ENCODE data around the gene DAG1.
"Not testable (repeated sequence)": the region's sequence is repeated elsewhere in the genome, so short reads cannot be mapped to it uniquely, and the experiment has no call there.

DAG1 gene

DNA sequence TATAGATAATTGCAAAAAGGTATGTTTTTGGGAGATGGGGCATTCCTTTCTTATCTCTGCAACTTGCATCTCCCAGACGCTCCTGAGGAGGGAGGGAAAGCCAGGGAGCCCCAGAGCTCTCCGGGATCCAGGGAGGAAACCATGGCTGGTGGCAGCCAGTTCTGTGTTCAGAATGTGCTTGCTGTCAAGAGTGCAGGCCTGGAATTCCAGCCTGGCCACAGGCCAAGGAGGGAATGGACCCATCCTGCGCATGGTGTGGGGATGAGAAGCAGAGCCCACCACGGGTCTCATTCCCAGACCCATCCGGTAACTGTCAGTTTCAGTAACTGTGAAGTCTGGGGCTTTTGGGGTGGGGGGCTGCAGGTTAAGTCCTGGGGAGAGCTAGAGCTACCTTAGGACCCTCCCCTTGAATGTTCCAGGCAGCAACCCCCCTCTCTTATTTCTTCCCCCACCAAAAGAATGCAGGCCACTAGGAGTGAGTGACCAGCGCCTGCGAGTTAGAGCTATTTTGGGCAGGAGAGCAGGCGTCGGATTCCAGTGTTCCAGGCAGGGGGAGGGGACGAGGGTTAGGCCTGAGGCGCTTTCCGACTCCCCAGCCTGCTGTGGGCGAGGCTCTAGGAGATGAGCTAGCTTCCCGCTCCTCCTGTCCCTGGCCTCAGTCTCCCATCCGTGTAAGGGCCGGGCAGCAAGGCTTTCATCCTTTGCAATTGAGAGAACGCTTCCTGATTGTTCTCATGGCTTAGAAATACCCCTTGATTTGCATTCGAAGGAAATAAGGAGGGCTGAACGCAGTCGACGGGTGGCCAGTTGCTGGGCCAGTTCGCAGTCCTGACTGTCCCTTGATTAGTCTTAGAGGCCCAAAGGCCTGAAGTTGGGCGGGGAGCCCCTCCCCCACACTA, 781 bp upstream of the DAG1 start:
- in situ Hi-C loops (cut with HindIII; ENCODE audit: low sequenced_read_pairs), result no loop called here

DNA sequence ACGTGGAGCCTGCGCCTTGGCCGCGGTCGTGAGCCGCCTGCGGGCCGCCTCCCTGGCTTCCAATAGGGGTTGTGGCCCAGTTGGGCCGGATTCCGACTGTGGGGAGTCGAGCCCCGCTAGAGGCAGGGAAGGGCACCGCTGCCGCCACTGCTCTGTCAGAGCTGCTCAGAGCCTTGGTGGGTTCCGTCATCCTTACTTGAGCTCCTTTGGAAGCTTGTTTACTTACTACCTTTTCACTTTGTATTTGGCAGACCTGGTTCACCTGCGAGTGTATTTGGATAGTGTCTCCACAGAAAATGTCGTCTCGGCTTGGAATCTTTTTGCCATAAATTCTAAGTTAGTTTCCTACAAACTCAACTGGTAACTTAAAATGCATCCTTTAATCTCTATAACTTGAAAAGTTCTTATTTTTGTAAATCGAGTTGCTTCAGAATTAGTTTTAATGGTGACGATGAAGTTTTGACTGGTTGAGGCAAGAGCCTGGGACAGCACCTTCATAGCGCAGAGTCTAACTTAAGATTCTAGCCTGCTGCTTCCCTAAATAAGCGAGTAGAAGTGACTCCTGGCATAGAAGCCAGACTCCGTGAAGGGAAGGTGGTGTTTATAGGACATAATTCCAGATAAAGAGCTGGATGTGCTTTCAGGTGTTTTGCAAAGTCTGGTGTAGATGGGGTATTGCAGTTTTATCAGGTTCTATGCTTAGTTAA, 800 bp downstream of the DAG1 start:
- in situ Hi-C loops (cut with HindIII; ENCODE audit: low sequenced_read_pairs), result no loop called here

DNA sequence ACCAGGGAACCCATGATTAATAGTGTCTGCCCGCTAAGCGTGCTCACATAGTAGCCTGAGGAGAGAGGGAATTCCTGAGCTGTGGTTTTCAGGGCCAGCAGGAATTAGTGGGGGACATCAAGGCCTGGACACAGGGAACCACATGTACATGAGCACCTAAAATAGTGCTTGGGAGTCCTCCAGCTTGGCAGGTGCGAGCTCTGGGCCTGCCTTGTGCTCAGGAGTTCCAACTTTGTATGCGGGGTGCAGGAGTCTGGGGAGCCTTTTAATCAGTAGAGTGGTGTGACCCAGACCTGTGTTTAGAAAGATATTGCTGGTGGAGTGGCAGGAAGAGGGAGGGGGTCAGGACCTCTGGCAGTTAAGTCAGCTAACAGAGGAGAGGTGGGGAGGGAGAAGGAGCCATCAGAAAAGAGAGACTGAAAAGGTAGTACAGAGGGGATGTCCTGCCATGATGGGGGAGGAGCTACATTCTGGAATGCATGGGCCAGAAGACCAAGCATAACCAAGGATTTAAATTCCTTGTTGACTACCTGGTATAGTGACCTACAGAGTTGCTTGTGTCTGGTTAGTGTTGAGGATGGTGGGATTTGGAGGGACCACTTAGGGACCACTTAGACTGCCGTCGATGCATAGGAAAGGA, 1.9 kb downstream of the DAG1 start:
- in situ Hi-C loops (cut with HindIII; ENCODE audit: low sequenced_read_pairs), result no loop called here

DNA sequence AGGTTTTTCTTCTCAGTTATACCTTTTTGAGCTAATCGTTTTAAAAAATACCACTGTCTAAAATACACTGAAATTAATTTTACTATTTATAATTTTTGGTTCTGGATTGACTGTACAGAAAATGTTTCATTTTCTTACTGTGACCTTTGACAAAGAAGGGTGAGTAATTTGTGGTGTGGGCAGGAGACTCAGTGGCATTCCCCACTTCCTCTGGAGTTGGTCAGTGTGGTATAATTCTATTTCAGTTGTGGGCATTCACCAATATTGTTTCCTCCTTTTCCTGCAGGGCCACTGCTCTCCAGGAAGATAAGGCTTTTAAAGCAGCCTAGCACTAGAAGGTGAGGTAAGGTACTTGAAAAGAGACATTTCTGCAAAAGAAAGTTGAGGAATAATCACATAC, 6.5 kb downstream of the DAG1 start:
- in situ Hi-C loops (cut with HindIII; ENCODE audit: low sequenced_read_pairs), result no loop called here

DNA sequence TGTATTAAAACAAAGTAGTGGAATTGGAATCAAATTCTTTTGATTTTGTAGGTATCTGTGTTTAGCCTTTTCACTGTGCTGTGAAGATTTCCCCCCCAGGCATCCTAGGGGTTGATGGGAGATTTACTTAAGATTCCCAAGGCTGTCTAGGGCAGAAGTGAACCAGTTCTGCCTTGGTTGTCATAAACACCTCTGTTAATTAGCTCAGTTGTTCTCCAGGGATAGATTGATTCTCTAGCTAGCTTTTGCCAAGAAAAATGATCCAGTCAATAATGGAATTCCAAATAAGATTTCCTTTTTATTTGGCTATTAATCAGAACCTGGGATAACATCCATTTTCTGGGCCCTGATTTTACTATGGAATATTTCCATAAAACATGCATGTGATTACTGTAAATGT, 12.7 kb downstream of the DAG1 start:
- in situ Hi-C loops (cut with HindIII; ENCODE audit: low sequenced_read_pairs), result no loop called here

DNA sequence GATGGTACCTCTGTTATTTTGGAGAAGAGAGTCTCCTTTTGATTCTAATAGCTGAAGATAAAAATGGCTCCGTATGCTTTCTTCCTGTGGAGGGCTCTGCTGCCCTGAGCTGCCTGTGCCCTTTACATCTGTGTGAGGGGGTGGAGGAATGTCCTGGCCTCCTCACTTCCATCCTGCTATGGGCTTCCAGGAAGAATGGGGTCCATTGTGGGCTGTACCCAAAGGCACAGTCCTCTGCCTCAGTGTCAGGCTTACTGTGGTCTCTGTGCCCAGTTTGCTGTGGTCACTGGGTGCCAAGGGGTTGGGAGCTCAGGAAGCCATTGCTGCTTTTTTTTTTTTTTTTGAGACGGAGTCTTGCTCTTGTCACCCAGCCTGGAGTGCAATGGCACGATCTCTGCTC, 14.4 kb downstream of the DAG1 start:
- in situ Hi-C loops (cut with HindIII; ENCODE audit: low sequenced_read_pairs), result no loop called here

DNA sequence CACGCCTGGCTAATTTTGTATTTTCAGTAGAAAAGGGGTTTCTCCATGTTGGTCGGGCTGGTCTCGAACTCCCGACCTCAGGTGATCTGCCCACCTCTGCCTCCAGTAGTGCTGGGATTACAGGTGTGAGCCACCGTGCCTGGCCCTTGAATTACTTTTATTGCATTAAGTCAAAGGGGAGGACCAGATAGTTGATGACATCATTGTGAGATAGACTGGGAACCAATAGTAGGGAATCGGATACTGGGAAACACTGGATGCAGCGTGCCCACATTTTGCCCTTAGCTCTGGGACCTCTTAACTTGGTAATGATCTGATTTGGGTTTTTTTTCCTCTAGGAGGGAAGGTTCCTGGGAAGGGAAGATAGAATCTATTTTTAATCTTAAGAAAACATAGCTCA, 19.2 kb downstream of the DAG1 start:
- in situ Hi-C loops (cut with HindIII; ENCODE audit: low sequenced_read_pairs), result no loop called here

DNA sequence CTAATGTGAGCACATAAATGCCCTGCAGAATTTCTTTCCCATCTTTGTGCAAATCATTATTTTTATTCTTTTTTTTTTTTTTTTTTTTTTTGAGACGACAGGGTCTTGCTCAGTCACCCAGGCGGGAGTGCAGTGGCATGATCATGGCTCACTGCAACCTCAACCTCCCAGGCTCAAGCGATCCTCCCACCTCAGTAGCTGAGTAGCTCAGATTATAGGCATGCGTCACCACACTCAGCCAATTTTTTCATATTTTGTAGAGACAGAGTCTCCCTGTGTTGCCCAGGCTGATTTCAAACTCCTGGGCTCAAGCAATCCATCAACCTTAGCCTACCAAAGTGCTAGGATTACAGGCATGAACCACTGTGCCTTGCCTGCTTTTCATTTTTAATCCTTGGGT, 22.9 kb downstream of the DAG1 start:
- in situ Hi-C loops (cut with HindIII; ENCODE audit: low sequenced_read_pairs), result no loop called here

DNA sequence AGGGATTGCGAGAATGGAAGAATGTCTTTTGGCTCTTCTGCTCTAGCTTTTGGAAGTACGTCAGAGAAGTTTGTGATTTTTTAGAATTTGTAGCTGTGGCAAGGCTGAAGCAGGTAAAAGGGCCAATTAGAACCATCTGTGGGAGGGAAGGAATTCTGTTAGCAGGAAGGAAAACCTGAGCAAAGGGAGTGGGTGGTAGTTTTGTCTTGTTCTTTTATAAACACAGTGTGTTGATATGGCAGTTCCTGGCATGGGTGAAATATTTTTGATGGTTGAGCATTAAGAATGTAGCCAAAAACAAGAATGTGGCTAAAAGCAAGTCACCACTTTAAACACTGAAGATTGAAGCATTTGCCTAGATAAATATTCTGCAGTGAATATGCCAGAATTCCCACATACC, 23.8 kb downstream of the DAG1 start:
- in situ Hi-C loops (cut with HindIII; ENCODE audit: low sequenced_read_pairs), result no loop called here

DNA sequence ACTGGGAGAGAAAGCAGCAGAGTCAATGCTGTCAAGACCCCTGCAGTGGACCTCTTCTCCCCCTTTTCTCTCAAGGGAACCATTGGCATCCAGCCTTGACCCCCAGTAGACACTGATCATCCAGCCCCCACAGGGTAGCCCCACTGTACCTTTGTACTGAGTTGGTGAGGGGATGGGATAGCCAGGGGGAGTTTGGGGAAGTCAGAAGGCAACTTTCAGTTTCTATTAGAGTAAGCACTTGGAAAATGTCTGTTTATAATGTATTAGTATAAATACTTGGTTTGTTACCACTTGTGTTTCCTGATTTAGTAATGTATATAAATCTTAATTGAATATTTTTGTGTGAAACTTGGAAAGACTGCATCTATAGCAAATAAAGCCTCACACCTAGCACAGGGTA, 25.0 kb downstream of the DAG1 start:
- in situ Hi-C loops (cut with HindIII; ENCODE audit: low sequenced_read_pairs), result no loop called here

DNA sequence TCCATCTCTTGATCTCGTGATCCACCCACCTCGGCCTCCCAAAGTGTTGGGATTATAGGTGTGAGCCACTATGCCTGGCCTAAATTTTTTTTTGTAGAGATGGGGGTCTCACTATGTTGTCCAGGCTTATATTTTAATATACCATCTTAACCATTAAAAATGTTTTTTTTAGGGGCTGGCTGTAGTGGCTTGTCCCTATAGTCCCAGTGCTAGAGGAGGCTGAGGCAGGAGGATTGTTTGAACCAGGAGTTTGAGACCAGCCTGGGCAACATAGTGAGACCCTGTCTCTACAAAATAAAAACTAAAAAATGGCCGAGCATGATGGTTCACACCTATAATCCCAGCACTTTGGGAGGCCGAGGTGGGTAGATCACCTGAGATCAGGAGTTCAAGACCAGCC, 26.8 kb downstream of the DAG1 start:
- in situ Hi-C loops (cut with HindIII; ENCODE audit: low sequenced_read_pairs), result not testable (repeated sequence)

DNA sequence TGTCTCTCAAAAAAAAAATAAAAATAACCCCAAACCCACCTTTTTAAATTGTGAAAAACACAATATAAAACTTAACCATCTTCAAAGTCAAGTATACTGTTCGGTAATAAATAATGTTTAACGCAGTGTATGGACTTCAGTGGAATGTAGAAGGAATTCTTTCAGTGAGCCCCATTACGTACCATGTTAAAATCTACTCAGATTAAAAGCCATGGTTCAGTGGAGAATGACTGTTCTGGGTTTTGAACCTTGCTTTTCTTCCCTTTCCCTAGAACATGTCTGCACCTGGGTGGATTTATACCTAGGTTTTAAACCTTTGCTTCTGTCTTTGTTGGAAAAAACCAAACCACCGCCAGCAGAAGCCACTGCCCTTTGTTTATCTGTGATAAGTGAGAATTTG, 27.5 kb downstream of the DAG1 start:
- in situ Hi-C loops (cut with HindIII; ENCODE audit: low sequenced_read_pairs), result no loop called here

DNA sequence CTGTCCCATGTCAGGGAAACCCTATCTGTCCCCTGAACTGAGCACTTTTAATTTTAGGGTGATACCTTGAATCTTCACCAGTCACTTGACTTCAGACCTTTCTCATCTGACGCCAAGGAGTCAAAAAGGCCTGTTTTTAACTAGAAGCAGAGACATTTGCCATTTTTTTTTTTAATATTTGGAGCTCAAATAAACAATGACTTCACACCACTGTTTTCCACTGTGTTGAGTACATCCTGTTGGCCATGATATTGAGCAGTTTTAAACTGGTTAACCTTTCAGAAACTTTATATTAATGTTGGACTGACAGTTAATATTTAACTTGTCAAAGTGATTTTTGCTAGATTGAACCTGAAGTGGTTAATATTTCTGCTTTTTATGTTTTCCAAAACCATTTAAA, 28.2 kb downstream of the DAG1 start:
- in situ Hi-C loops (cut with HindIII; ENCODE audit: low sequenced_read_pairs), result no loop called here

DNA sequence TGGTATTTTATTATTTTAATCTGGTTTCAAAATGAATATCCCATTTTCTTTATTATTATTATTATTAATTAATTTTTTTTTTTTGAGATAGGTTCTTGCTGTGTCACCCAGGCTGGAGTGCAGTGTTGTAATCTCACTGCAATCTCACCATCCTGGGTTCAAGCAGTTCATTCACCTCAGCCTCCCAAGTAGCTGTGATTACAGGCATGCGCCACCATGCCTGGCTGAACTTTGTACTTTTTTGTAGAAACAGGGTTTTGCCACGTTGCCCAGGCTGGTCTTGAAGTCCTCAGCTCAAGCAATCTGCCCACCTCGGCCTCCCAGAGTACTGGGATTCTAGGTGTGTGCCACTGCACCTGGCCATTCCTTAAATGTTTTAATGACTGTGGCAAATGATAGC, 28.6 kb downstream of the DAG1 start:
- in situ Hi-C loops (cut with HindIII; ENCODE audit: low sequenced_read_pairs), result no loop called here

DNA sequence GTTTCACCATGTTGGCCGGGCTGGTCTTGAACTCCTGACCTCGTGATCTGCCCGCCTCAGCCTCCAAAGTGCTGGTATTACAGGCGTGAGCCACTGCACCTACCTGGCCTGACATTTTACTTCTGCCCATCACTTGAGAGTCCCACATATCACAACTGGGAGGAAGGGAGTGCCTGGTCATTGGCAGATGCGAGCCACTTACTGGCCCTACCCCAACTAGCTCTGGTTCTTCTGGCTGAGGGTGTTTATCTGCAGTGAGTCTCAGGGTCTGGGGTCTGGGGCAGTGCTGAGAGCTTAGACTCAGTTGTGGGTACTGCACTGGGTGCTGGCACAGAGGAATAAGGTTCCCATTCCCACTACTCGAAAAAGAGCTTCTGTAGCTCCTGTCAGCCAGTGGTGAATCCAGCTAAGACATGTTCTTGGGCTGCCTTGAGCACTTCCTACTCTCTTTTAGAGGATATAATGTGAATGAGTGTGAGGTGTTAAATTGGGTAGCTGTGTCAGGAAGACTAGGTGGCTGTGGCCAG, 30.2 kb downstream of the DAG1 start:
- in situ Hi-C loops (cut with HindIII; ENCODE audit: low sequenced_read_pairs), result no loop called here

DNA sequence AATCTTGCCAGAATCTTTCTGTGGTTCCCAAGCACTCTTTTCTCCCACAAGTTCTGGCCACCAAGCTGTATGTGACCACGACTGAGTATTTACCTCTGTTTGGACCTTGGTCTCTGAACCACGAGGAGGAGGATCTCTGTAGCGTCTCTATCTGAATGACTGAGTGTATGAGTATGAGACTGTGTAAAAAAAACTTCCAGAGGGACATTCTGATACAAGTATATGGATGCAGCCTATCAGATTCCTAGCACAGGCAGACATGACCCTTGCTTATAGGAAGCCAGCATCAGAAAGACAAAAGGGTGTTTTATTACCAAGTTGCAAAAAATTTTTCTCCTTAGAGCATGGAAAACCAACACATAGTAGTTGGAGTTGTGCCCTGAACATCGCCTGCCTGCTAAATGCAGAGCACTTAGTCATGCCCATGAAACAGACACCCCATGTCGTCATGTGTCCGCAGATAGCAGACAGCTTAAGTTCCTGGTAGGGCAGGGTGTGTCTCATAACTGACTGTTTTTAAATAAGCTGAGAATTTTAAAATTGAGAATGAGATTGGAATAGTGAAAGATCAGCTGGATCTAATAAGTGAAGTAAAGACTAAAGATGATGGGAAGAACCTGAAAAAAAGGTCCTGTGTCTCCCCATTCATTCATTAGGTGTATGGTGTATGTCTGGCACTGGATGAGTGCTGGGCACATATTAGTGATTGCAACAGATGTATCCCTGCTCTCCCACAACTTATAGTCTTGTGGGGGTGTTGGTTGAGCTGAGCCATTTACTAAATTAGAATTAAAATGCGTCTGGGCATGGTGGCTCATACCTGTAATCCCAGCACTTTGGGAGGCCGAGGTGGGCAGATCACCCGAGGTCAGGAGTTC, 30.9 kb downstream of the DAG1 start:
- in situ Hi-C loops (cut with HindIII; ENCODE audit: low sequenced_read_pairs), result no loop called here

DNA sequence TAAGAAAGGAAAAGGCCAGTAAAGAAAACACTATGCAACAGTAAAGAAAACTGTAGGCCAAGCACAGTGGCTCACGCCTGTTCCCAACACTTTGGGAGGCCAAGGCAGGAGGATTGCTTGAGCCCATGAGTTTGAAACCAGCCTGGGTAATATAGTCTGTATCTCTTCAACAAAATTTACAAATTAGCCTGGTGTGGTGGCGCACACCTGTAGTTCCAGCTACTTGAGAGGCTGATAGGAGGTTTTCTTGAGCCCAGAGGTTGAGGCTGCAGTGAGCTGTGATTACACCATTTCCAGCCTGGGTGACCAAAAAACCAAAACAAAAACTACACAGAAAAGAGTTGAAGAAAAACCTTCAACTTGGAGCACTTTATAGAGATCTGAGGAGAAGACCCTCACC, 31.8 kb downstream of the DAG1 start:
- in situ Hi-C loops (cut with HindIII; ENCODE audit: low sequenced_read_pairs), result no loop called here

DNA sequence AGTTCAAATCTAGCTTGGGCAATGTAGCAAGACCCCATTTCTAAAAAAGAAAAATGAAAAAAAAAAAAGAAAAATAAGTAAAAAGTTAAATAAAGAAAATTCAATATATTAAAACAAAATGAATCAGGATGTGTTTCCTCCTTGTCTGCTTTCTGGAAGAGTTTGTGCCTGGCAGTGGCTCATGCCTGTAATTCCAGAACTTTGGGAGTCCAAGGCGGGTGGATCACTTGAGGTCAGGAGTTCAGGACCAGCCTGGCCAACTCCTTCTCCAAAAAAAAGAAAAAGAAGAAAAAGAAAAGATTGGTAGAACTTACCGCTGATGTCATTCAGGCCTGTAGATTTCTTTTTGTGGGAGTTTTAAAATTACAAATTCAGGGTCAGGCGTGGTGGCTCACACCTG, 36.8 kb downstream of the DAG1 start:
- in situ Hi-C loops (cut with HindIII; ENCODE audit: low sequenced_read_pairs), result no loop called here

DNA sequence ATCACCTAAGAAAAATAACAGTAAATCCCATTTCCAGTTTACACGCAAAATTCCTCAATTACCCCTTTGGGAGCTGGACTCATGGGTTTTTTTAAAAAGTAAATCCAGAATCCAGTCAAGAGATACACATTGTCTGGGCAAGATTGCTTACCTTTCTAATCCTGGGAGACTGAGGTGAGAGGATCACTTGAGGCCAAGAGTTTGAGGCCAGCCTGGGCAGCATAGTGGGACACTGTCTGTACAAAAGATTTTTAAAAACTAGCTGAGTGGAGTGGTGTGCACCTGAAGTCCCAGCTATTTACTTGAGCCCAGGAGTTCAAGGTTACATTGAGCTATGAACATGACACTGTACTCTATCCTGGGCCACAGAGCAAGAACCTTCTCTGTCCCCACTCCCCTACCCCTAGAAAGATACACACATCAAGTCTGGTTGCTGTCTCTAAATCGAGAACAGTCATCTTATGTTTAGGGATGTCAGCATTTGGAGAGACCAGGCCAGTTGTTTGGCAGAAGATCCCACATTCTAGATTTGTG, 39.0 kb downstream of the DAG1 start:
- in situ Hi-C loops (cut with HindIII; ENCODE audit: low sequenced_read_pairs), result no loop called here

DNA sequence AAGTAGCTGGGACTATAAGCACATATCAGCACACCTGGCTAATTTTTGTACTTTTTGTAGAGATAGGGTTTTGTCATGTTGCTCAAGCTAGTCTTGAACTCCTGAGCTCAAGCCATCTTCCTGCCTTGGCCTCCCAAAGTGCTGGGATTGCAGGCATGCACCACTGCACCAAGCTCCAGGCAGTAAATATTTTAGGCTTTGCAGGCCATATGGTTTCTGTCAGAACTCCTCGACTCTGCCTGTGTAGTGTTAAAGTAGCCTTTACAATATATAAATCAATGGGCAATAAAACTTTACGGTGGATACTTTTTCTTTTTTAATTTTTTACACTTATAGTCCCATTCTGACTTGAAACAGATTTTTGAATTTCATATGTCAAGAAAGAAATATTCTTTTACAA, 41.6 kb downstream of the DAG1 start:
- in situ Hi-C loops (cut with HindIII; ENCODE audit: low sequenced_read_pairs), result no loop called here
